ENCODE data around the gene CIAO2A.
"Not testable (repeated sequence)": the region's sequence is repeated elsewhere in the genome, so short reads cannot be mapped to it uniquely, and the experiment has no call there.

DNA sequence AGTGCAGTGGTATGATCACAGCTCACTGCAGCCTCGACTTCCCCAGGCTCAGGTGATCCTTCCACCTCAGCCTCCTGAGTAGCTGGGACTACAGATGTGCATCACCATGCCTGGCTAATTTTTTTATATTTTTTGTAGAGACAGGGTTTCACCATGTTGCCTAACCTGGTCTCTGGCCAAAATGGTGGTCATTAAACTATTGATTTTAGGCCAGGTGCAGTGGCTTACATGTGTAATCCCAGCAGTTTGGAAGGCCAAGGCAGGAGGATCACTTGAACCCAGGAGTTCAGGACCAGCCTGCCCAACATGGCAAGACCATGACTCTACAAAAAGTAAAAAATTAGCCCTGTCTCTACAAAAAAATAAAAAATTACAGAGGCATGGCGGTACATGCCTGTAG is 26.7 kb upstream of the CIAO2A start:
- TF ChIP-seq, protein P1, sequence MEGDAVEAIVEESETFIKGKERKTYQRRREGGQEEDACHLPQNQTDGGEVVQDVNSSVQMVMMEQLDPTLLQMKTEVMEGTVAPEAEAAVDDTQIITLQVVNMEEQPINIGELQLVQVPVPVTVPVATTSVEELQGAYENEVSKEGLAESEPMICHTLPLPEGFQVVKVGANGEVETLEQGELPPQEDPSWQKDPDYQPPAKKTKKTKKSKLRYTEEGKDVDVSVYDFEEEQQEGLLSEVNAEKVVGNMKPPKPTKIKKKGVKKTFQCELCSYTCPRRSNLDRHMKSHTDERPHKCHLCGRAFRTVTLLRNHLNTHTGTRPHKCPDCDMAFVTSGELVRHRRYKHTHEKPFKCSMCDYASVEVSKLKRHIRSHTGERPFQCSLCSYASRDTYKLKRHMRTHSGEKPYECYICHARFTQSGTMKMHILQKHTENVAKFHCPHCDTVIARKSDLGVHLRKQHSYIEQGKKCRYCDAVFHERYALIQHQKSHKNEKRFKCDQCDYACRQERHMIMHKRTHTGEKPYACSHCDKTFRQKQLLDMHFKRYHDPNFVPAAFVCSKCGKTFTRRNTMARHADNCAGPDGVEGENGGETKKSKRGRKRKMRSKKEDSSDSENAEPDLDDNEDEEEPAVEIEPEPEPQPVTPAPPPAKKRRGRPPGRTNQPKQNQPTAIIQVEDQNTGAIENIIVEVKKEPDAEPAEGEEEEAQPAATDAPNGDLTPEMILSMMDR (IDR thresholded peaks at IDR 0.05; ENCODE audit: low read depth, low read length) = not testable (repeated sequence)
- not testable (repeated sequence) for TF ChIP-seq EZH2phosphoT487 (IDR thresholded peaks at IDR 0.05; ENCODE audit: low read depth)
